GM18511 (cell line): ENCODE results near the gene PPP1R2B.
"Not testable (repeated sequence)": the region's sequence is repeated elsewhere in the genome, so short reads cannot be mapped to it uniquely, and the experiment has no call there.

ENCODE experiments used
- ATAC-seq: cut with Tn5 transposase; IDR thresholded peaks from one replicate; pipeline ENCODE4 v1.9.1; 2021; ENCODE audit warnings: mild to moderate bottlenecking, moderate library complexity; ENCODE audit not compliant: unreplicated experiment

The PPP1R2B gene

GRCh38 chr5:156850206-156850751 is at the start of gene PPP1R2B:
Gene PPP1R2B, plus strand, starts transcription at chr5:156850295. Its CDS starts 268 bp downstream, at chr5:156850563.
- ATAC-seq: no peak

- no peak for ATAC-seq
Observed at GRCh38 chr5:156800929-156801328, 49.2 kb upstream of the PPP1R2B start.

DNA sequence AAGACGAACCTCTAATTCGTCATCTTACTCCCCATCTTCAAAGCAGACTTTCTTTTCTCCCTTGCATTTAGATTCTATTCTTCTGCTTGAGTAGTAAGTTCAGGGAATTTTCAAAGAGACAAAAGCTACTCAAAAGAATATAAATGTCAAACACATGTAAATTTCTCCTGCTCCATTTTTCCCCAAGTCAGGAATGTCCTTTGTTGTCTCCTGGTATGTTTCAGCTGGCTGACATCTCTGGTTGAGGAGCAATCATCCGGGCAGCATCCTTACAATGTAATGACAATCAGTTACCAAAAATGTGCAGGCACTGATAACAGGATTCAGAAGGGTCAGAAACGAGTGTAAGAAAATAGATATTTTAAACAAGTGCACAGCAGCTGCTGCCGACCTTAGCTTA is 47.6 kb upstream of the PPP1R2B start:
- ATAC-seq: no peak

DNA sequence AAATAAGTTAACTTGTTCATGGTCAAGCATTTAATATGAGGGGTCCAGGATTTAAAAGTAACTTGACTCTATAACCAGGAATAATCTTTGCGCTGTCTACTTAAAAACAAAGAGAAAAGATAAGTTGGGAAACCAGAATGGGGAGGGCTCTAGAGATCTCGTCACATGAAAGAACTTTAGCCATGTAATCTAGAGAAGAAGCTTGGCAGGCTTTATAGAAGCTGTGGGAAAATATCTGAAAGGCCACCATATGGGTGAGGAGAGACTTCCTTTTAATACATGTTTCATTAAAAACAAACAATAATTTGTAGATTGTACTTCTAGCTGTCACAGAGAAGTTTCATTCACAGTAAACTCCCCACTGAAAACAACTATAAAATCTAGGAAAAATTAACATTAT is 46.7 kb upstream of the PPP1R2B start:
- no peak for ATAC-seq

DNA sequence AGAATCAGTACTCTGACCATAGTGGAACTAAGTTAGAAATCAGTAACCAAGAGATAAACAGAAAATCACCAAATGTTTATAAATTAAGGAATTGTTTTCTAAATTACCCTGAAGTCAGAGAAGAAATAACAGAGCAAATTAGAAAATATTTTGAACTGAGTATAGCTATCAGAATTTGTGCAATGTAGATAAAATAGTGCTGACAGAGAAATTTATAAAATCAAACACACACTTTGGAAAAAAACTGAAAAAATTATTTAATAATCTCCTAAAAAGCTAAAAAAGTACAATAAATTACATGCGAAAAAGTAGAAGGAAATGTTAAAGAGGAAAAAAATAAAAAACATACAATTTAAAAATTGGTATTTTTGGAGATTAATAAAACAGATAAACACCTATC is 37.1 kb upstream of the PPP1R2B start:
- no peak for ATAC-seq

DNA sequence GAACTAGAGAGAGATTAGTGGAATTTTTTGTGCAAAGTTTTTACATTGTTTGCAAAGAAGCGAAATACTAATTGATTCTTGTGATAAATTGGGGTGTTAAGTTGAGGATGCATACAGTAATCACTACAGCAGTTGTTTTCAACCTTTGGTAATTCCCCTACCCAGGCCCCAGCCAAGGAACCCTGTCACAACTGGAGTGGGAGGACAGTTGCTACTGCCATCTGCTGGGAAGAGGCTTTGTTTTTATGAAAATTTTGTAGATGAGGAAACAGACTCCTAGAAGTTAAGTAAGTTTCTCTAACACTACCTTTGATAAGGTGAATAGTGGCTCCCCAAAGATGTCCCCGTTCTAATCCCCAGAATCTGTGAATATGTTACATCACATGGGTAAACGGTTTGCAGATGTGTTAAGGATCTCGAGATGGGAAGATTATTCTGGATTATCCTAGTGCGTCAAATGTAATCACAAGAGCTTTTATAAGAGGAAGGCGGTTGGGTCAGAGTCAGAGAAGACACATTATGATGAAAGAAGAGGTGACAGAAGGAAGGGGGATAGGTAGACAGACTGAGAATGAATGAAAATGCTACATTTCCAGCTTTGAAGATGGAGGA is 34.0 kb upstream of the PPP1R2B start:
- peak; percentile 80 for ATAC-seq

- ATAC-seq: no peak
Observed at GRCh38 chr5:156819537-156819936, 30.6 kb upstream of the PPP1R2B start.

GRCh38 chr5:156819967-156820581 is 30.0 kb upstream of the PPP1R2B start:
- no peak for ATAC-seq

DNA sequence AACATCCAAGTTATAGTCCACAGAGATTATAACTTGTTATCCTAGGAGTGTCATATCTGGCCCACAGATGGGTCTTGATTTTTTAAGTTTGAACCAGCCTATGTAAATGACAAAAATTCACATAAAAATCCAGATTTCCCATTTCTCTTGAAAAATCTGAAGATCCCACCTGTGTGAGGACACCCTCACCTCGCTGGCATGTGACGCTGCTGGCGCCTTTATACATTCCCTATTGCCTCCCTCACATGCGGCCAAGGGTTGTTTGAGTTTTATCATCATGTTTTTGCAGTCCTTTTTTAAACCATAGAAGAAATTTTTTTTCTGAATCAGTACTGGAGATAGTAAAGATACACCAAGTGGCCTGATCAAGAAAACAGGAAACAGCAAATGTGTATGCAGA is 25.9 kb upstream of the PPP1R2B start:
- no peak for ATAC-seq

DNA sequence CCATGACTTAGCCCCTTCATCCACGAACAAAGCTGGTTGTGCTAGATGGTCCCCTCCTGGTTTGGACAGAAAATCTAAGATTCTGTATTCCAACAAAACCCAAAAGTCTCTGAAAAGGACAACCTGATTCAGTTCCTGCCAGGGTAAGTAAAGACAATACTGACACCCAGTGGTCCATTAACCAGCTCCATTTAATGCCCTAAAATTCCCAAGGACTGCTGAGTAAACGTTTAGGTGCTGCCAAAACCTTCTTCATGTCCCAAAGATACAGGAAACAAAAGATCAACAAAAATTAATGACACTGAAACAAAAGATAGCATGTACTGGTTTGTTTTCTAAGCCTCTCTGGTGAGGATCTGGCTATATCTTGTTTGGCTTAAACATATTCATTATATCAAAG is 25.3 kb upstream of the PPP1R2B start:
- no peak for ATAC-seq

GRCh38 chr5:156825688-156826087 is 24.4 kb upstream of the PPP1R2B start:
- peak; percentile 45 for ATAC-seq

GRCh38 chr5:156826150-156826549 is 23.9 kb upstream of the PPP1R2B start:
- ATAC-seq: peak; percentile 94

DNA sequence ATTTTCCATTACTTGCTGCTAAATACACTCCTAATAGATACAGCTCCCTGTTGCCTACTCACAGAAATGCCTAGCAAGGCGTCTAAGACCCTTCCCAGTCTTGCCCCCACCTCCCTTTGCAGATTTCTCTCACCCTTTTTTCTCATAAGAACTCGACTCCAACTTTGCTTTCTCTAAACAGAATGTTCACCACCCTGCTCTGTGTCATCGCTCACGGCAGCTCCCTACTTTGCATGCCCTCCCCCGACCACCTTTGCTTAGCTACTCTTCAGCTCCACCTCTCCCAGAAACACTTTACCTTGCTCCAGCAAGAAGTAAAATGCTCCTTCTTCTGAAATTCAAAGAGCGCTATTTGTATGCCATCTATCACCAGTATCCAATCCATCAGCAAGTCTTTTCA is 15.2 kb upstream of the PPP1R2B start:
- no peak for ATAC-seq

DNA sequence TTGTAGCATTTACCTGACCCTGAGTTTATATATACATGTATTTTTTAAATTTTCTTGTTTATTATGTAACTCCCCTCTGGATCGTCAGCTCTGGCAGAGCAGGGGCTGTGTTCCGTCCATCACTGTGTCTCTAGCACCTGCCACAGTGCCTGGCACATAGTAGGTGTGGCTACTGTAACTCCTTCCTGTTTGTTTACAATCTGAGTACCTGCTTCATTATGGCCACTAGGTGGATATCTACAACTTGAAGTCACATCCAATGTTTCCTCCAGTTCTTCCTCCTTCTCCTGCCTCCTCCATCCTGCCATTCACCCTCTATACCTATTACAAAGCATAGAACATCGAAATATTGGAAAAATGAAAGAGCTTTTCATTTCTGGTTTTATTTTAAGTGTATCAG is 14.2 kb upstream of the PPP1R2B start:
- ATAC-seq: no peak

GRCh38 chr5:156836846-156837245 is 13.2 kb upstream of the PPP1R2B start:
- no peak for ATAC-seq

- no peak for ATAC-seq
Observed at GRCh38 chr5:156838961-156839360, 11.1 kb upstream of the PPP1R2B start.

DNA sequence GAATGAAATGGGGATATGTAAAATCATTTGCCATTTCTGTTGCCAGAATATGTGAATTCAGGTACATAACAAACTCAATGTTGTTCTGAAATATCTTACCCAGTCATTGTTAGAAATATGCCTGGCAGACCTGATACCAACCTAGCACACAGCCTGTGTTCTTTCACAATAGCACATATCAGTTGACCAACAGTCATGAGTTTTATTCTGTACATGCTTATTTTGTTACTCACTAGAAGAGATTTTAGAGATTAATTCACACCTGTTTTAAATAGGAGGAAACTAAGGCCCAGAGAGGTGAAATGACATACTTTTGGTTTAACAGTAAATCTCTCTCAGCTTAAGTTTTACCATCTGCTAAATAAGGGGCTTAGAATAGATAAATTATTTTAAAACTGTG is 8.4 kb upstream of the PPP1R2B start:
- no peak for ATAC-seq

DNA sequence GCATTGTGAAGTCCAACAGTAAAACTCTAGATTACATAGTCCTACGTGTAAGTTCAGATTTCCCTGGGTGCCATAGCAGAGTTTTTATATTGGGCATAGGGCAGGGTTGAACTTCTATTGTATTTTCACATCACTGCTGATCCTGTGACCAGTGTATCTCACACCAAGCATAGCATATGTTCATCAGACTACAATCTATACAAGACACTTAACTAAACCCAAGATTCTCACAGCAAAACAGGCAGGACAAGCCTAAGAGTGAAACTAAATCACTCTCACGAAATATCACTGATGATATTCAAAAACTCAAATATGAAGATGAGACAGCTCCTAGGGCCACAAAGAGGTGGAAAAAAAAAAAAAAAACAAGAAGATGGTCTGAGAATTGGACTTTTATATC is 3.2 kb upstream of the PPP1R2B start:
- no peak for ATAC-seq

- not testable (repeated sequence) for ATAC-seq
Observed at GRCh38 chr5:156848447-156848846, 1.6 kb upstream of the PPP1R2B start.

DNA sequence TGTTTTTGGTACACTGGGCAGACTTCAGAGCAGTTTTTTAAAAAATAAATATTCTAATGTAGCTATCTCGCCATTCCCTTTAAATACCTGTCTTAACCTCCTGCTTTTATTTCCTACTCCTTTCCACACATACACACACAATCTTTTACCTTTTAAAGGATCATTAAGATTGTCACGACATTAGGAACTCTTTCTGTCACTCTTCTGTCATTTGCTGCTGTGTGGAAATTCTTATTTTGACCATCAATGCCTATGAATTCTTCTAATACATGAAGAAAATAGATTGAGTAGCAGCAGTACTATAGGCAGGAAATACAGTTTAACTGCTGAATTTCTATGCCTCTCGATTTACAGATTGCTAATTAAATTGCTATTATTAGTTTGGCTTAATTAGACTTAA is 1.8 kb downstream of the PPP1R2B start:
- ATAC-seq: no peak

DNA sequence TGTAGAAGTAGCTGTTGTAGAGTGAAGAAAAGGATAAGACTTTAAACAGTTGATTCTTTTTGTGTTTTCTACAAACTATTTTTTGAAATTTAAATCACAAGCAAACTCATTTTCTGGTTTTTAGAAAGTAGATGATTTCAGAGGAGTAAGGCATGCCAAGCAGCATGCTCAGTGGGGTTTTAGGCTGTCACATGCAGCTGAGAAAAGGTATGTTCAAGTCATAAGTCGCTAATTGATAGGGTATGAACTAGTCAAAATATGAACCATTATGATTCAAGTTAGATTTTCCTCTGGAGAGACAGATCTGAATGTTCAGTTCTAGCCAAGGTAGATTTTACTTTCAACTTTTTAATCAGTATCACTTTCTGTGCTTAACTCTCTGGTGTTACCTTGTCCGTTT is 3.0 kb downstream of the PPP1R2B start:
- not testable (repeated sequence) for ATAC-seq

GRCh38 chr5:156865427-156865826 is 15.3 kb downstream of the PPP1R2B start:
- ATAC-seq: no peak

DNA sequence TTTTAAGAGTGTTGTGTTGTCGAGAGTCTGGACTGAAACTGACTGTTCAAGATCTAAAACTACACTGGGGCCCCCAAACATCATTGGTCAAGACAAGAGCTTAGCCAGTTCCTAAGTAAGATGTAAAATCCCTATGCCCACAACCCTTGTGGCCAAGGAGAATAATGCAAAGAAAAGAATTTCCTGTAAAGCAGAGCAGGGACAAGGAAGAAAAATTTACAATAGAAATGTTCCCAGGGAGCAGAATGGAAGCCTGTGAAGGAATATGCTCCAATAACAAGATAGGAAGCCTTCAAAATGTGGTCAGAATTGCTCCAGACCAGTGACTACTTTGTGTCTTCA is 20.4 kb downstream of the PPP1R2B start:
- ATAC-seq: no peak
